ENCODE data around the gene TMEM50A.
"Not testable (repeated sequence)": the region's sequence is repeated elsewhere in the genome, so short reads cannot be mapped to it uniquely, and the experiment has no call there.

The TMEM50A gene

DNA sequence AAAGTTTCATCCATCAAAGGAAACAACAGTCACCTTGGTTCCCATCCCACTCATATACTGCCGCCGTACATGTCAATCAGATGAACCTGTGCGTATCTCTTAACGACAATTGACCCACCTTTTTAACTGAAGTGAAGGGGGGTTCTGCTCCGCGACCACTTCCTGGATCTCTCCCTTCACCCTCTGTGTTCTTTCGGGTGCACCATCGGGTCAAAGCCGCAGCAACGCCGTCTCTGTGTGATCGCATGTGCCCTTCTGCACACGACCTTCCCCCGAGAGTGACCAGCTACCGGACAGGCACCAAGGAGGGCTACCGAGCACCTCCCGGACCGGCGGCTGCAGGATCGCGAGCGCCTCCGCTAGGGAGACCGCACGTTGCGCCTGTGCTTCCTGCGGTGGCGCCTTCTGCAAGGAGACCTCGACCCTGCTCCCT is 1.2 kb upstream of the TMEM50A start:
- DNase-seq (ENCODE audit: low read depth, low spot score) = not testable (repeated sequence)

DNA sequence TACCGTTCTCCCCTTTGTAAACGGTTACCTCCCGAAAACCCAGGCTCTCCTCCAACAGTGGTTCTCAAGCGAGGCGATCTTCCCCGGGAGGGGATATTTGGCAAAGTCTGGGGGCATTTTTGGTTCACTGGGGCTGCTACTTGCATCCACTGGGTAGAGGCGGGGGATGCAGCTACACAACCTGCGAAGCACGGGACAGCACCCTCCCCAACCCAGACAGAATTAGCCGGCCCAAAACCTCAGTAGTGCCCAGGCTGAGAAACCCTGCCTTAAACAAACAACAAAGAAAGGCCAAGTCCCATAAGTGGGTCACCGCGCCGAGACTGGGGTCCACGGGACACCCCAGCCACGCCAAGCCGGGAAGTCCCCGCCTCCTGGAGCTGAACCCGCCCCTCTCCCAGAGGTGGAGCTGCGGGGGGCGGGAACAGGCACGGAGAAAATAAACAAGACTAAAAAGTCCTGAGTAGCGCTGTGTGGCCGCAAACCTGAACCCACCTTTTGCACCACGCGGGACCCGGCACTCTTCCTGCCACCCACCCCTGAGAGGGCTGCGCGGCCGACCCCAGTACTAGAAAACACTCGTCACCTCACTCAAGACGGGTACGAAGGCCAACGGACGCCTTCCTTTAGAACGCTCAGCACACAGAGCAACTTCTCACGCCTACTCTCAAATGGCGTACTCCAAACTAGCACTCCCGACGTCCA is 499 bp upstream of the TMEM50A start:
- not testable (repeated sequence) for DNase-seq (ENCODE audit: low read depth, low spot score)

DNA sequence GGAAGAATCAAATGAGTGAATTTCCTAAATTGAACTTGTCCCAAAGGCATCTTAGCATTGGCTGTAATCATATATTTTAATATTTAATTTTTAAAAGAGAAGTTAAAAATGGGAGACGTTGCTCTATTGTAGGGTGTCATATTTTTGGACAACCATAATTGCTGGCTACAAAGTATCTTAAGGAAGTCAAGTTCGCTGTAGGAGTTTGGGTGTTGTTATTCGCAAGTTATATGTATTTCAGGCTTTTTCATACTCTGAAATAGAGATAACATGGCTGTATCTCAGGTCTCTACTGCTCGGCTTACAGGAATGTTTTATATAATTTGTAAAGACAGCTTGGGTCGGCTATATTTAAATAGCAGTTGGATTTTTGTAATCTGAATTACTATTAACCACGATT is 852 bp downstream of the TMEM50A start:
- DNase-seq (ENCODE audit: low read depth, low spot score) = no peak

DNA sequence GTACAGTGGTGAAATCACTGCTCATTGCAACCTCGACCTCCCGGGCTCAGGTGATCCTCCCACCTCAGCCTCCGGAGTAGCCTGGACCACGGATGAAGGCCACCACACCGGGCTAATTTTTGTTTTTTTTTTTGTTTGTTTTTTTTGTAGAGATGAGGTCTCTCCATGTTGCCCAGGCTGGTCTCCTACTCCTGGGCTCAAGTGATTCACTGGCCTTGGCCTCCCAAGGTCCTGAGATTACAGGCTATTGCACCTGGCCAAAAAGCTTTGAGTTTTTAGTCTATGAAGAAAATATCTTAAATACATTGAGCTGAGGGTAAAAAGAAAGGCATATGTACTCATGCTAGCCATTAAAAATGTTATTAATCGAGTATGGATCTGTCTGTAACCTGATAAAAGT is 3.6 kb downstream of the TMEM50A start:
- DNase-seq (ENCODE audit: low read depth, low spot score) = no peak

DNA sequence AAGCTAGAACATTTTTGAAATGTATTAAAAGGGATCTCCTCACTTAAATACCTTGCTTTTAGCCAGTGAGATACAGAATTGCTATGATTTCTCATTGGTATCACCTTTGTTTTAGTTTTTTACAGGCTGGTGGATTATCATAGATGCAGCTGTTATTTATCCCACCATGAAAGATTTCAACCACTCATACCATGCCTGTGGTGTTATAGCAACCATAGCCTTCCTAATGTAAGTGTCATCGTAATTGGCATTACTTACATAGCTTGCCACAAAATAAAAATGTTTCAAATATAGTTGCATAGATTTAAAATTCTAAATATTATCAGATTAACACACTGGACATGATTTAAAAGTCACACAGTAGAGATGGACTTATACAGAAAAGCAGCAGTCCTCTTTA is 4.7 kb downstream of the TMEM50A start:
- no peak for DNase-seq (ENCODE audit: low read depth, low spot score)

DNA sequence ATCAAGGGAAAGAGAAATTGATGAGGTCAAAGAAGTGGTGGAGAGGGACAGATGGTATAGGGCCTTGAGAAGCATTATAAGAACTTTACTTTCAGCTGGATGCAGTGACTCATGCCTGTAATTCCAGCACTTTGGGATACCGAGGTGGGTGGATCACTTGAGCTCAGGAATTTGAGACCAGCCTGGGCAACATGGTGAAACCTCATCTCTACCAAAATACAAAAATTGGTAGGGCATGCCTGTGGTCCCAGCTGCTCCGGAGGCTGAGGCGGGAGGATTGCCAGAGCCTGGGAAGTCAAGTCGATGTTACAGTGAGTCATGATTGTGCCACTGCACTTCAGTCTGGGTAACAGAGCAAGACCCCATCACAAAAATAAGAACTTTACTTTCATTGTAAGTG is 5.7 kb downstream of the TMEM50A start:
- no peak for DNase-seq (ENCODE audit: low read depth, low spot score)

DNA sequence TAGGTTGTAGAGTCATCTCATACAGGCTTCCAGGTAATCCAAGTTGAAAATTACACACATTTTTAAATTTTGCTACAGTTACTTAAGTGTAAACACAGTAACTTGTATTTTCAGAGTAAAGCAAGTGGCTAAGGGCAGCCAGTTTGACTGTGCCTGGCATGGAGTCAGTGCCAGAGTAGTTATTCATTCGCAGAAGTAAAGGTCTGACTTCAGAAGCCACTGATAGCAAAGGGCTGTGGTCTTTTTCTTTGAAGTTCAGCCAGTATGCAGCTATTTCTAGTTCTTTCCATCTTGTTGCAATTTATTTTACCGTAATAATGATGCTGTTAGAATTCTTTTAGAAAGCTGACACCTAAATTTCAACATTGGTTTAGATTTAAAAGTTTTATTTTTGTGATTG is 9.4 kb downstream of the TMEM50A start:
- DNase-seq (ENCODE audit: low read depth, low spot score) = no peak

DNA sequence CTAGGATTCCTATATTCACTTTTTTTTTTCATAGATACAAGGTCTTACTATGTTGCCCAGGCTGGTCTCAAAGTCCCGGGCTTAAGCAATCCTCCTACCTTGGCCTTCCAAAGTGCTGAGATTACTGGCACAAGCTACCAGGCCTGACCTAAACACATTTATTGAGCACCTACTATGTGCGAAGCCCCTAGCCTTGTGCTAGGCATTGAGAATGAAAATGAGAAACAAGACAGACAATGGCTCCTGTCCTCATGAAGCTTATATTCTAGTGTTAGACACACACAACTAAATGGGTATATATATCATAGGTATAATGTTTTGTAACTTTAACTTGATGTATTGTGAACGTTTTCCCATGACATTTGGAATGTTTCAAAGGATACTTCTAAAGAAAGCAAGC is 11.5 kb downstream of the TMEM50A start:
- no peak for DNase-seq (ENCODE audit: low read depth, low spot score)

DNA sequence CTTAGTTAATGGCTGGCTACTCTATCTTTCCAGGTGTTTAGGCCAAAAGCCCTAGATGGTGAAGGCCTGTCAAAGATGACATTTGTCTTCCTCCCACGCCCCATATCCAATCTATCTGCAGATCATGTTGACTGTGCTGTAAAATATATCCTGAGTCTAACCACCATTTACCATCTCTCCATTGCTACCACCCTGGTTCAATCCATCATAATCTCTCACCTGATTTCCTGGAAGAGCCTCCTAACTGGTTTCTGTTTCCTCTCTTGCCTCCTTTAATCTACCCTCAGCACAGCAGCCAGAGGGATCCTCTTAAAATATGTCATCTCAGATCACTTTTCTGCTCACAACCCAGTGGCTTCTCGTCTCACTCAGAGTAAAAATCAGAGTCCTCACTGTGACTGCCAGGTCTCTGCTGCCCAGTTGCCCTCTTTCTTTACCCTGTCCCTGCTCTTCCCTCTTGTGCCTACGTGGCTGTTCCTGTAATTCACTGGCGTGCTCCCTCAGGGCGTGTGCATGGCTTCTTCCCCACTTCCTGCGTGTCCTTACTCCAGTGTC is 17.8 kb downstream of the TMEM50A start:
- no peak for DNase-seq (ENCODE audit: low read depth, low spot score)

DNA sequence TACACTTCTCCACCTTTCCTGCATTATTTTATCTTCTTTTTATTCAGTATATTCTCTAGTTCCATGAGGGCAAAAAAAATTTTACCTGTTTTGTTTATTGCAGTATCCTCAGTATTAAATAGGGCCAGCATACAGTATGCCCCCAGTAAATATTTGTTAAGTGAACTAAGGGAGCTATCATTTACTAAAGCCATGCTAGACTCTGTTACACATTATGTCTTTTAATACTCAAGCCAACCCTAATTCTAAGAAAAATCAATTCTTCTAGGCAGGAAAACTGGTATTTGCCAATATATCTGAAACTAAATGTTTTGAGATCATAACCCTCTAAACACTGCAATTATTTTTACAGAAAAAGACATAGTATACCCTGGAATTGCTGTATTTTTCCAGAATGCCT is 18.3 kb downstream of the TMEM50A start:
- DNase-seq (ENCODE audit: low read depth, low spot score) = no peak

DNA sequence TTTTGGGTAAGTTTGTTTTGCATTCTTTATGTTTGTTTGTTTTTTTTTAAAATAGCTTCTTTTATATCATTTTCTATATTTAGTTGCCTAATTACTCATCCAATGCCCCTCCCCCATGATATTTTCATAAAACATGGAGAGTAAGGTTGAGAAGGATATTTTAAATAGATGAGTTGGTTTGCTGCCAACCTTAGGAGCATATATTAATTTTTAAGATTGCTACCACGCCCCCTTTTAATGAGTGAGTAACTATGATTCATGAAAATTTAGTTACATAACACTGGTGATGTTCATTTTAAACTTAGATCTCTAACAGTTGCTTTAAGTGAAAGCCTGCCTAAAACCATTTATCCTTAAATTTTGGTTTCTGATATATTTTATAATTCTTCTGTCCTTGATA is 18.7 kb downstream of the TMEM50A start:
- DNase-seq (ENCODE audit: low read depth, low spot score) = no peak

DNA sequence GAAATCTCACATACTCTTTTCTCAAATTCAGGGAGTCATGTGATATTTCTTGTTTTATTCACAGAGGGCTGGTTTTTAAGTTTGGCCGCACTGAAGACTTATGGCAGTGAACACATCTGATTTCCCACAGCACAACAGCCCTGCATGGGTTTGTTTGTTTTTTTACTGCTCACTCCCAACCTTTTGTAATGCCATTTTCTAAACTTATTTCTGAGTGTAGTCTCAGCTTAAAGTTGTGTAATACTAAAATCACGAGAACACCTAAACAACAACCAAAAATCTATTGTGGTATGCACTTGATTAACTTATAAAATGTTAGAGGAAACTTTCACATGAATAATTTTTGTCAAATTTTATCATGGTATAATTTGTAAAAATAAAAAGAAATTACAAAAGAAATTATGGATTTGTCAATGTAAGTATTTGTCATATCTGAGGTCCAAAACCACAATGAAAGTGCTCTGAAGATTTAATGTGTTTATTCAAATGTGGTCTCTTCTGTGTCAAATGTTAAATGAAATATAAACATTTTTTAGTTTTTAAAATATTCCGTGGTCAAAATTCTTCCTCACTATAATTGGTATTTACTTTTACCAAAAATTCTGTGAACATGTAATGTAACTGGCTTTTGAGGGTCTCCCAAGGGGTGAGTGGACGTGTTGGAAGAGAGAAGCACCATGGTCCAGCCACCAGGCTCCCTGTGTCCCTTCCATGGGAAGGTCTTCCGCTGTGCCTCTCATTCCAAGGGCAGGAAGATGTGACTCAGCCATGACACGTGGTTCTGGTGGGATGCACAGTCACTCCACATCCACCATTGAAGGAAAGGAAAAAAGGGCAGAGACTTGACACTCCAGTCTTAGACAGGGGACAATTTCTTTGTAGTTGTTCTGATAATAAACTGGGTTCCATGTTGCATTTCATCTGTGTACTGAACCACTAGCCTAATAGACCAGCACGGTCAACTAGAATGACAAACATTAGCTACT is 22.8 kb downstream of the TMEM50A start:
- DNase-seq (ENCODE audit: low read depth, low spot score) = no peak

DNA sequence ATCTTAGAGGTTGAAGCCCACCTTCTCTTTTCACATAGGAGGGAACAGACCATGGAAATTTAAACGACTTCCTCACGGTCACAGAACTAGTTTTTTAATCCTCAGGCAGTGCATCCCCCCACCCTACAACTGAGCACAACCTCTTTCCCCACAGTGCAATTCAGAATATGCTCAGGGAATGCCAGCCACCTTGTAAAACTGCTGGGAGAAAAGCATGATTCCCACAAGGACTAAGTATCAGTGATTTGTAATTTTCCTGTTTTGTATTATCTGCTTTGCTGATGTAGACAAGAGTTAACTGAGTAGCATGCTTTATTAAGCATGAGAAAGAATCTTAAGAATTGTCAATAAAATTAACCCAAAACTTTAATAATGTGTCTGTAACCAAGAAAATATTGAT is 23.8 kb downstream of the TMEM50A start:
- DNase-seq (ENCODE audit: low read depth, low spot score) = no peak

DNA sequence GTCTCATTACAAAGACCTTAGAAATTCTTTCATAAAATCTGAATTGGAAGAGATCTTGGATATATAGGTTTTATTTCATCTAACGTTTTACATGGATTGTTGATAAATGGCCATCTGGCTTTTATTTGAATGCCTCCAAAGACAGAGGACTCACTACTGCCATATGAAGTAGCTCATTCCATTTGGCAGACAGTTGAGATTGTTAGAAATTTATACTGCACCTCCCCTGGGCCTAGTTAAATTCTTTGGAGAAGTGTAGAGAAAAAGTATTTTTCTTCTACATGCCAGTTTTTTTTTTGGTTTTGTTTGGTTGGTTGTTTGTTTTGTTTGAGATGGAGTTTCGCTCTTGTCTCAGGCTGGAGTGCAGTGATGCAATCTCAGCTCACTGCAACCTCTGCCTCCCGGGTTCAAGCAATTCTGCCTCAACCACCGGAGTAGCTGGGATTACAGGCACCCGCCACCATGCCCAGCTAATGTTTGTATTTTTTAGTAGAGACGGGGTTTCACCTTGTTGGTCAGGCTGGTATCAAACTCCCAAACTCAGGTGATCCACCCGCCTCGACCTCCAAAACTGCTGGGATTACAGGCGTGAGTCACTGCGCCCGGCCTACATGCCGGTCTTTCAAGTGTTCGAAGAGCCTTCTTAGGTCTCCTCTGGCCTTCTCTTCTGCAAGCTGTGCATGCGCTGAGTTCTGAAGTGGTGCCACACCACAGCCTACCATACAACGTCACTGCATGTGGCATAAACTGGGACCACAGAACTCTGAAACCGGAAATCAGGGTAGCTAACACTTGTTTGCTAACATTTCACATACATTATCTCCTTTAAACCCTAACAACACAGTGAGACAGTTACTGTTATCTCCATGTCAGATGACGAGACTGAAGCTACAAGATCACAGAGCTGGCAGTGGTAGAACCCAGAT is 24.8 kb downstream of the TMEM50A start:
- DNase-seq (ENCODE audit: low read depth, low spot score) = not testable (repeated sequence)

DNA sequence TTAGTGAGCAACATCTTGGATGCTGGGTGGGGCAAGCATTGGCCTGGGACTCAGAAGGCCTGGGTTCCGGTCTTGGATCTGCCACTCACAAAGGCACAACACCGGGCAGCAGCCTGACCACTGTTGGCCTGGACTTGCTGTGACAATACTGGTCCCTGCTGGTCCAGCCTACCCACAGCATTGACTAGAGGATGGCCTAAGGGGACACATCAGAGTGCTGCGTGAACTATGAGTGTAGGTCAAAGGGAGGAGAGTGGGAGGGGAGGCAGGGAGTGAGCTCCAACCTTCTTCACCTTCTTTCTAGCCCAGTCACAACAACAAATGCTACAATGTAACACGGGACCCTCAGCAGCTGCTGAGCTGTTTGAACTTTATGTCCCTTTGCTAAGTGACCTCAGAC is 31.1 kb downstream of the TMEM50A start:
- DNase-seq (ENCODE audit: low read depth, low spot score) = no peak

DNA sequence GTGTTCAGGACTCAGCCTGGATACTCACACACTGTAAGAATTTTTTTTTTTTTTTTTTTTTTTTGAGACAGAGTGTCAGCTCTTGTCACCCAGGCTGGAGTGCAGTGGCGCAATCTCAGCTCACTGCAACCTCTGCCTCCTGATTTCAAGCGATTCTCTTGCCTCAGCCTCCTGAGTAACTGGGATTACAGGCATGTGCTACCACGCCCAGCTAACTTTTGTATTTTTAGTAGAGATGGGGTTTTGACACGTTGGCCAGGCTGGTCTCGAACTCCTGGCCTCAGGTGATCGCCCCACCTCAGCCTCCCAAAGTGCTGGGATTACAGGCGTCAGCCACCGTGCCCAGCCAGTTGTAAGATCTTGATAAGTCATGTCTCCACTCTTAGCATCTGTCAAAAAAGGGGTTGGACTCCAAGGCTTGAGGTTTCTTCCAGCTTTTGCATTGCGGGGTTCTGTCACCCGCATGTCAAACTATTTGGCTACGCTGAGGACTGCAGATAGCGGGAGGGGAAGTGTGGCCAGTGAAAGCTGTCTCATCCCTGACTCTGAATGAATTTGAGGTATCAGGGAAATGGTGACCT is 31.6 kb downstream of the TMEM50A start:
- not testable (repeated sequence) for DNase-seq (ENCODE audit: low read depth, low spot score)

DNA sequence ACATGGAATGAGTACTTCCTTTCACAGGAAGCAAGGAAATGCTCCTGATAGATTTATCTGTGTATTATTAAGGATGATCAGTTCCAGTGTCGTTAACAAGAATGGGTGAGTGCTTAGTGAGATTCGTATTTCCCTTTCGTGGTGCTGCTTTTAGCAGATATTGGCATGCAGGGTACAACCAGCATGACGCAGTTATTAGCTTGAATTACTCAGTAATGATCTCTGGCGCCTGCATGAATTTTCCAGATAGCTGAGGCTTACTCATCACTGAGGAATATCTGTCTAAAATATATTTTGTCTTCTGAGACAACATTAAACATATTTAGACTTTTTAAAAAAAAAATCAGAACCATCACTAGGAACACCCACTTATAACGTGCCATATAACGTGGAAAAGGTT is 33.6 kb downstream of the TMEM50A start:
- DNase-seq (ENCODE audit: low read depth, low spot score) = not testable (repeated sequence)

DNA sequence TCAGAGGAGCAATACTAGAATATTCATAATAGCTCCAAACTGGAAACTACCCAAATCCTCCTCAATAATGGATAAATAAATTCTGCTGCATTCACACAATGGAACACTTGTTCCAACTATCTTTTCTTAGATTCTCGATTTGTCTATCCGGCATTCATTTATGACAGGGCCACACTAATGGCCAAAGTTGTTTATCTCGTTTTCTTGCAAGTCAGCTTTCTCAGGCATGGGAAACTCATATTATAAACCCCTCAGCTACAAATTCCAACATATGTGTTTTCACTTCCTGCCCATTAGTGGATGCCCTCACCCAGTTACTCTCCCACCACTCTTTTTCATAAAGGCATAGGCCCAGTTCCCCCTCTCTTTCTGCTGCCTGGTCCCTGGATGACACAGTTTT is 40.2 kb downstream of the TMEM50A start:
- DNase-seq (ENCODE audit: low read depth, low spot score) = not testable (repeated sequence)

DNA sequence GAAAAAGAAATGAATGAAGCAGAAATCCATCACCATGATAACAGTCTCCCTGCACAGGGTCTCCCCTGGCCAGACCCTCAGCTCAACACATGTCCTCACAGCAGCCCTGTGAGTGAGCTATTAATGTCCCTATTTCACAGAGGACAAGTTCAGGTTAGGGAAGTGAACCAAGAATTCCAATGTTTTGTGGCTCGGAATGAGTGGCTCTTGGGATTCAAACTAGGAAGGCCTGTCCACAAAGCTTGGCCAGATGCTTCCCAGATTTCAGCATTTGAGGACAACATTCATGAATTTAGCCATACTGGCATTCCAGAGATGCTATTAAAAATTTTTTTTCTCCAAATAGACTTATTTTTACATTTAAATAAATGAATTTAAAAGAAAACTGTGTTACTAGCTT is 44.4 kb downstream of the TMEM50A start:
- DNase-seq (ENCODE audit: low read depth, low spot score) = not testable (repeated sequence)

DNA sequence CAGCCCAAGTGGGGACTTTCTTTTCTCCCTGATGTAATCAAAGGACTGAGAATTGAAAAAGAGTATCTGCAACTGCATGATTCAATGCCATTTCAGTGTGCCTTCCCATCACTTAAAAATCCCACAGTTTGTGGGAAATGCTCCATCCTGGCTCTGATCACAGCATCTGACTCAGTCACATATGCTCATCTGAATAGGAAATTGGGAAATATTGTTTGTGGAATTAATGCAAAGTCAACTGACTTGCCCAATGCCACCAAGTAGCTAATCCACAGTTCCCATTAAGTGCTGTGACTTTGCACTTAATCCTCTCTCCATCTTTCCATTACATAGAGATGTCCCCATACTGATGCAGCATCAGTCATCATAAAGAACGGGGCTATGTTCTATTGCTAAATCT is 45.0 kb downstream of the TMEM50A start:
- DNase-seq (ENCODE audit: low read depth, low spot score) = not testable (repeated sequence)

DNA sequence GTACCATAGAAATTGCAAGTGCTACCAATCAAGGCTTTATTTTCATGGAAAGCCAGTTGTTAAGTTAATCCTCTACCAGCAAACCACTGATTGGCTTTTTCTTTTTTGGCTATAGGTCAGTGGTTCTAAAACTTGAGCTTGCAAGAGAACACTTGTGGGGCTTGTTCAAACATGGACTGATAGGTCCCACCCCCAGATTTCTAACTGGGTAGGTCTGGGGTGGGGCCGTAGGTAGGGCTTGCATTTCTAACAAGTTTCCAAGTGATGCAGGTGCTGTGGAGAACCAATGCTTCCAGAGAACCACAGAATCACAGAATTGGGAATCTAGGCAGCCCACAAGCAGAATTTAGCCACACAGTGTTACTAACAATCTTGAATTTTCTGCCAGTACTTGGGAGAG is 45.7 kb downstream of the TMEM50A start:
- DNase-seq (ENCODE audit: low read depth, low spot score) = not testable (repeated sequence)

Data from activated CD4-positive, CD25-positive, alpha-beta regulatory T cell treated with anti-CD3 and anti-CD28 coated beads, Interleukin-2, amount 50 U/mL, for 16 hours (primary cell).